A673 (cell line): ENCODE measurements around the gene APOL1.

ENCODE experiments used
- CTCF ChIP-seq: fragments of 300-800, 200-600 bp; sonication (generic); conservative IDR thresholded peaks from 2 replicates; pipeline ENCODE4 v1.5.1; 2017; ENCODE audit warnings: low read depth, mild to moderate bottlenecking, antibody characterized with exemption, low read length, moderate library complexity, mixed read lengths
- EZH2 ChIP-seq: fragments of 200-600 bp; sonication (generic); IDR thresholded peaks from 2 replicates; pipeline ENCODE4 v1.6.1; 2017; ENCODE audit warnings: borderline replicate concordance, low read depth, mild to moderate bottlenecking, mixed read lengths, antibody characterized with exemption, low read length; ENCODE audit not compliant: poor library complexity, severe bottlenecking

GRCh38 chr22:36299911-36300310 is 47.0 kb downstream of the APOL1 start:
- TF ChIP-seq CTCF (no peak), EZH2 (no peak)
